Occipital lobe (tissue), 2 donors: ENCODE results near the gene ADCY5. TPM values are rescaled to one million over a fixed set of nuclear protein-coding genes. Genes with fewer than 3 reads are reported as not detected.

Source experiments
- DNase-seq: peaks from one replicate; lab custom pipeline; 2025; lab: John Stamatoyannopoulos, UW
- total RNA-seq: library from RNA; depleted of rRNA; stranded (reverse); fragments of >200 nt; gene quantifications from one replicate; pipeline ENCODE4 v1.2.3, GENCODE V29; 2014

ADCY5 gene
- total RNA-seq, 1 donor from 2014 or later, result 30.7 TPM

- DNase-seq, result no peak
Measured at GRCh38 chr3:123305192-123305591, 143.7 kb downstream of the ADCY5 start.

DNA sequence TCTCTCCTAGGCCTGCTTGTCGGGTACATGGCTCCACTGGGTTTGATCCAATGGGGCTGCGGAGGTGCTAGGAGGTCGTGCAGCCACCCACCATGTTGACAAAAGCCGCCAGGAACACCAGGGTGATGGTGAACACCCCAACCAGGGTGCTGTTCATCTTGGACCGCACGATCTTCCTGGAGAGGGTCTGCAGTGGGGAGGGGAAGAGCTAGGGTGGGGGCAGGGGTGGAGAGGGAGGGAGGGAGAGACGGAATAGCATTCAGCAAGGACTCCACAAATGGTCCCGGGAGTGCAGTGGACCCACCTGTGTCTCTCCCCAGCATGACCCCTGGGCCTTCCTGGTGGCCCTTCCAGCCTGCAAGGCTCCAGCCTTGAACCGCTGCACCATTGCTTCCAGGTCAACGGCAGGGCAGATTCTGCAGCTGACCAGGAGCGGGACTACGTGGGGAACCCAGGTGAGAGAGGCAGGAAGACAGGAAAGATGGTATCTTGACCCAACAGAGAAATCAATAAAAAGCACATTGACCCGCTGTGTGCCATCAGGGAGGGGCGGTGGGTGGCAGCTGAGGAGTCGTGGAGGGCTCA lies 144.8 kb downstream of the ADCY5 start:
- DNase-seq, result no peak

- no peak for DNase-seq
Measured at GRCh38 chr3:123302961-123303360, 145.9 kb downstream of the ADCY5 start.

DNA sequence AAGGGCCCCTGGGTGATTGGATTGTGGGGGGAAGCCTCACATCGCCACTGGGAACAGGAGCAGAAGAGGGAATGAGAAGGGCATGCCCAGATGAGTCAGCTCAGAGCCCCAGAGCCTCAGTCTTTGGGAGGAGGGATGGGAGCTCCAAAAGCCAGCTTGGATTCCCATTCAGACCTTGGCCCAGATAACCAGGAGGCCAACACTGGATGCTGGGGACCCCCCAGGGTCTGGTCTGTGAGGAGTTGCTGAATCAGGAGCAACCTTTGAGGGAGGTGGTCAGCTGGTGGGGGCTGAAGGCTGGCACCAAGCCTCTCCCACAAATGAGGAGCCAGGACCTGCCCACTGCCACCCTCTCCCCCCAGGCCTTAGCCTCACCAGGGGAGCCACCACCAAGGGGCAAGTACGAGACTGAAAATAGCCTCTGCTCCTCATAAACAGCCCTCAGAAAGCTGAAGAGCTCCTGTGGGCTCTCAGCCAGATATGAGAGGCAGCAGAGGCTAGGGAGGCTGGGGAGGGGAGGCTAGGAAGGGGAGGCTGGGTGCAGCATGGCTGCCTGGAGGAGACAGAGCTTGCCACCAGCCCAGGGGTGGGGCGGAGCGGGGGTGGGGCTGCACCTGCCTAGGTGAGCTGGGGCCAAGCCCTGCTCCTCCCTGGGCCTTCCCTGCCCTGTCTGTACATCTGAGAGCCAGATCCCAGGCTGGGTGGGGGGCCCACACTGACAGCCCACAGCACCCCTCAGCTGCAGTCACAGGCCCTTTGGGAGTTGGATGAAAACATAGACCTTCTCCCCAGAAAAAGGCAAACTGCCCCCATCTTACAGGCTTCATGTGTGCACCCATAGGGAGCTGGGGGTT lies 147.3 kb downstream of the ADCY5 start:
- DNase-seq, result no peak

DNA sequence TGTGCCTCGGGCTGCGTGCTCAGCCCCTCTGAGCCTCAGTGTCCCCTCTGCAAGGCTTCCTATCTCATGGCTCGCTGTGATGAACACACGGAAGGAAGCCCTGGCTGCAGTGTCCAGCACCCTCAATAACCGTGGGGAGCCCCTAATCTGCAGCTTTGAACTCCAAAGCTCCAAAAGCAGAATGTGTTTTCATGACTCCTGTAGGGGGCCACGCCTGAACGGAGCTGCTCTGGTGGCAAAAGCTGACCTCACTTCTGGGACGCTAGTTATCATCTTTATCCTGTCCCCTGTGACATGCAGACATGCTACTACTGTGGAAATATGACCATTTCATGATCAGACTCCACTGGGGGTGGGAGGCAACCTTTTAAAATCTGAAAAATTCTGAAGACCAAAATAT lies 148.3 kb downstream of the ADCY5 start:
- no peak for DNase-seq

GRCh38 chr3:123300056-123300455 lies 148.8 kb downstream of the ADCY5 start:
- no peak for DNase-seq

GRCh38 chr3:123299581-123299980 lies 149.3 kb downstream of the ADCY5 start:
- no peak for DNase-seq

- DNase-seq, result no peak
Measured at GRCh38 chr3:123298903-123299302, 150.0 kb downstream of the ADCY5 start.

DNA sequence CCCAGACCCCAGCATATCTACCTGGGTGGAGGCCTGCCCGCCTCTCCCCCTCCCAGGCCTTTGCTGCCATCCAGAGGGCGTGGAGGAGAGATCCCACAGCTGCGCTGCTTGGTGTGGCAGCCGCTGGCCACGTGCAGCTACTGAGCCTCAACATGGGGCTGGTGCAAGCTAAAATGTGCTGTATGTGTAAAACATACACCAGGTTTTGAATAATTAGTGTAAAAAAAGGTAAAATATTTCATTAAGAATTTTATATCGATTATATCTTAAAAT lies 151.3 kb downstream of the ADCY5 start:
- DNase-seq, result no peak

GRCh38 chr3:123296836-123297626 lies 151.9 kb downstream of the ADCY5 start:
- no peak for DNase-seq

GRCh38 chr3:123296261-123296660 lies 152.6 kb downstream of the ADCY5 start:
- no peak for DNase-seq

DNA sequence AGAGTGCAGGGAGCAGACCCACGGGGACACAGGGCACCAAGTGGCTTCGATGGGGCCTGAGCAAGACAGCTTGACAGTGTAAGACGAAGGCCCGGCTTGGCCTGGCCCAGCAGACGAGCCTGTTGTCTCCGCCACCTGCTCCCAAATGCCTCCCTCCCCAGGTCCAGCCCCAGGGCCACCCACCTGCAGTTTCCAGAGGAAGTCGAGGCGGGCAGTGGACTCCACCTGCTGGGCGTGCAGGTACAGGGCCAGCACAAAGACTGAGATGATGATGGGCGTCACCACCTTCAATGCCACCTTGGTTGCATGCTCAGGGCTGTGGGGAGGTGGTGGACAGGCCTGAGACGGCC lies 153.0 kb downstream of the ADCY5 start:
- no peak for DNase-seq

- no peak for DNase-seq
Measured at GRCh38 chr3:123295171-123295900, 153.6 kb downstream of the ADCY5 start.

GRCh38 chr3:123294296-123294938 lies 154.5 kb downstream of the ADCY5 start:
- no peak for DNase-seq

- no peak for DNase-seq
Measured at GRCh38 chr3:123292321-123293310, 156.3 kb downstream of the ADCY5 start.

DNA sequence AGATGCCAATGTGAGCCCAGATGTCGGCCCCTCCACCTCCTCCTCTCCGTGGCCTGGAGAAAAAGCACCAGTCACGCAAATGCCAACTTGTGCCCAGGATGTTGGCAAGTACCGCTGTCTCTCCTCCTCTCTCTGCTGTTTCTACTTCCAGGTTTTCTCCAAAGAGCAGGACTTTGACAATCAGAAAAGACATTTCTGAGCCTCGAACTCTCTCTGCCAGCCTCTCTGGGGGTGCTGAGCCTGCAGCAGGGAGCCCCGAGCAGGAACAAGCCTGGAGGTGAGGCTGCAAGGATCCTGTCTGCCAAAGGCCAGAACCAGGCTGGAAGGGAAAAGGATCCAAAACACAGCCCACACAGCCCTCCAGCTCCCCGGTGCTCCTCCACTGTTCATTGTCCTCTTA lies 157.5 kb downstream of the ADCY5 start:
- DNase-seq, result no peak

GRCh38 chr3:123290962-123291361 lies 157.9 kb downstream of the ADCY5 start:
- DNase-seq, result no peak

DNA sequence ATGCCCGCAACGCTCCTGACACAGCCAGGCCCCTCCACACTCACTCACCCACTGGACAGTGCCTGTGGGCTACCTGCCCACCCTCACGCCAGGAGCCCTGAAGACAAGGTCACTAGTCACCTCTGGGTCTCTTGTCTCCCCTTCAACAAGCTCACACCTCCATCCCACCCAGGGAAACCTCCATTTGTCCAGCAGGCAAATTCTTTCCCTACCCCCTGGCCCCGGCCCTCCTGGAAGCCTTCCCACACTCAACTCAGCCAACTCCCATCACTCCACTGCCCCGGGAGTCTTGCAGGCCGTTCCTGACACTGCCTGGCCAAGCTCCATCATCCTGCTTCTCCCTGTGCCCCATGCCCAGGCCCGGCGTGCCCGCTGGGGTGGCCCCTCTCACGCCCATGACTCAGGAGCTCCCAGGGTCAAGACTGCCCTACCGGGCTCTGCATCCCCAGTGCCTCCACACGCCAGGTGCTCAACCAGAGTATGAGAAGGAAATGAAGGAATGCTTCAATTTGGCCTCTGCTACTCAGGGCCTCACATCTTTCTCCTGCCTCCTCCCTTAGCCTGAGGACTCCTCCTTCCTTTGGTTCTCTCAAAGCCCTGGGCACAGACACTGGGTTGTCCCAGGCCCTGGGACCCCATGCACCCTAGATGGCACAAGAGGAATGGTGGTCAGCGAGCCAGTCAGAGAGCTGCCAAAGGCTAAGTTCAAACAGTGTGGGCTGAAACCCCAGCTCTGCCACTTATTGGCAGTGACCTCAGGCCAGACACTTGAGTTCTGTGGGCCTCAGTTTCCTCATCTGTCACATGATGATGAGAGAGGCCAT lies 158.6 kb downstream of the ADCY5 start:
- no peak for DNase-seq

- no peak for DNase-seq
Measured at GRCh38 chr3:123289391-123290106, 159.3 kb downstream of the ADCY5 start.
